IMR-90 (cell line): ENCODE results near the gene SDK1. TPM values are rescaled to one million over a fixed set of nuclear protein-coding genes. Genes with fewer than 3 reads are reported as not detected.

Experiments
- ATAC-seq: fragments of 200-7000 bp; cut with Tn5 transposase; 2 replicates; pipeline ENCODE4 v1.9.1; 2020; ENCODE audit warnings: low read depth, mild to moderate bottlenecking, moderate library complexity
- BruUV-seq: library from RNA; stranded (reverse); fragments of 400-500 nt; replicated peaks from 2 replicates; lab custom pipeline; 2021; lab: Mats Ljungman, UMichigan
- CTCF ChIA-PET: fragments of 300-600 bp; formaldehyde crosslinking; extraction: SDS; loops from one replicate; lab custom pipeline; 2021; ENCODE audit warnings: antibody characterized with exemption; lab: Yijun Ruan, JAX
- POLR2A ChIA-PET: fragments of 300-600 bp; sonication (Branson Sonifier 250); formaldehyde crosslinking; loops from one replicate; lab custom pipeline; 2022; ENCODE audit warnings: antibody characterized with exemption; ENCODE audit not compliant: unreplicated experiment; lab: Charles Lee
- DNase-seq: peaks from one replicate; pipeline ENCODE4 v3.0.0; 2013
- H2AFZ ChIP-seq: replicated peaks from 2 replicates; pipeline ENCODE3; 2013; ENCODE audit warnings: low read length, mild to moderate bottlenecking; ENCODE audit not compliant: poor library complexity
- H2AK5ac ChIP-seq: 2 replicates; pipeline ENCODE4 v1.6.1; 2013; ENCODE audit warnings: low read depth, low read length, inconsistent platforms
- H2AK9ac ChIP-seq: replicated peaks from 2 replicates; pipeline ENCODE3; 2013; ENCODE audit warnings: mild to moderate bottlenecking, low read depth, low read length, moderate library complexity; ENCODE audit not compliant: poor library complexity
- H2BK120ac ChIP-seq: 2 replicates; pipeline ENCODE4 v1.6.1; 2013; ENCODE audit warnings: low read depth, low read length, inconsistent platforms
- H2BK15ac ChIP-seq: 3 replicates; pipeline ENCODE4 v1.6.1; 2013; ENCODE audit warnings: low read depth, low read length, inconsistent platforms
- H2BK20ac ChIP-seq: 2 replicates; pipeline ENCODE4 v1.6.1; 2013; ENCODE audit warnings: low read depth, mild to moderate bottlenecking, inconsistent platforms, low read length, moderate library complexity
- H2BK5ac ChIP-seq: 2 replicates; pipeline ENCODE4 v1.6.1; 2013; ENCODE audit warnings: mild to moderate bottlenecking, low read depth, low read length, inconsistent platforms; ENCODE audit not compliant: poor library complexity, severe bottlenecking
- H3K14ac ChIP-seq: replicated peaks from 2 replicates; pipeline ENCODE4 v1.6.1; 2013; ENCODE audit warnings: low read depth, low read length, inconsistent platforms
- H3K18ac ChIP-seq: 2 replicates; pipeline ENCODE4 v1.6.1; 2013; ENCODE audit warnings: low read depth, low read length, control low read depth
- H3K23ac ChIP-seq: 2 replicates; pipeline ENCODE4 v1.6.1; 2013; ENCODE audit warnings: low read depth, low read length, inconsistent platforms
- H3K27ac ChIP-seq: 2 replicates; pipeline ENCODE4 v1.5.1; 2013; ENCODE audit warnings: mild to moderate bottlenecking, control low read depth, low read length; ENCODE audit not compliant: insufficient read depth
- H3K27me3 ChIP-seq: 2 replicates; pipeline ENCODE4 v1.6.1; 2013; ENCODE audit warnings: low read length; ENCODE audit not compliant: control insufficient read depth, insufficient read depth
- H3K36me3 ChIP-seq: 2 replicates; pipeline ENCODE4 v1.6.1; 2013; ENCODE audit warnings: low read length, mixed read lengths; ENCODE audit not compliant: control insufficient read depth, insufficient read depth
- H3K4ac ChIP-seq: 2 replicates; pipeline ENCODE4 v1.6.1; 2013; ENCODE audit warnings: low read depth, low read length, inconsistent platforms
- H3K4me1 ChIP-seq: 2 replicates; pipeline ENCODE4 v1.6.1; 2013; ENCODE audit warnings: low read length, mixed read lengths; ENCODE audit not compliant: control insufficient read depth, insufficient read depth
- H3K4me2 ChIP-seq: 2 replicates; pipeline ENCODE4 v1.6.1; 2013; ENCODE audit warnings: low read depth, mild to moderate bottlenecking, control low read depth, low read length, moderate library complexity
- H3K4me3 ChIP-seq: 2 replicates; pipeline ENCODE4 v1.5.1; 2013; ENCODE audit warnings: low read depth, mild to moderate bottlenecking, control low read depth, low read length, moderate library complexity; ENCODE audit not compliant: insufficient read depth
- H3K56ac ChIP-seq: 2 replicates; pipeline ENCODE4 v1.6.1; 2013; ENCODE audit warnings: low read length, inconsistent platforms; ENCODE audit not compliant: insufficient read depth; ENCODE audit errors: extremely low read depth
- H3K79me1 ChIP-seq, 2 experiments: 2 replicates each; pipeline ENCODE4 v1.6.1; 2013; ENCODE audit warnings: low read length in 2 of 2, inconsistent platforms in 1 of 2, low read depth in 1 of 2
- H3K9ac ChIP-seq: 2 replicates; pipeline ENCODE4 v1.6.1; 2013; ENCODE audit warnings: low read depth, low read length, control low read depth
- H3K9me1 ChIP-seq: 2 replicates; pipeline ENCODE4 v1.6.1; 2013; ENCODE audit warnings: low read length, inconsistent platforms; ENCODE audit not compliant: insufficient read depth
- H3K9me3 ChIP-seq: 2 replicates; pipeline ENCODE4 v1.6.1; 2013; ENCODE audit warnings: low read length; ENCODE audit not compliant: control insufficient read depth, insufficient read depth
- H4K20me1 ChIP-seq: 2 replicates; pipeline ENCODE4 v1.6.1; 2013; ENCODE audit warnings: low read length, inconsistent platforms; ENCODE audit not compliant: insufficient read depth
- H4K5ac ChIP-seq: 2 replicates; pipeline ENCODE4 v1.6.1; 2013; ENCODE audit warnings: mild to moderate bottlenecking, low read depth, low read length, control low read depth
- H4K8ac ChIP-seq, 2 experiments: 2 replicates each; pipeline ENCODE4 v1.6.1; 2013; ENCODE audit warnings: low read depth in 2 of 2, low read length in 2 of 2, control low read depth in 1 of 2, inconsistent platforms in 1 of 2
- H4K91ac ChIP-seq: 2 replicates; pipeline ENCODE4 v1.6.1; 2013; ENCODE audit warnings: low read depth, low read length, inconsistent platforms; ENCODE audit not compliant: insufficient read depth
- BHLHE40 ChIP-seq: fragments of 150-350 bp; IDR thresholded peaks from 2 replicates; pipeline ENCODE4 v1.6.1; 2016; ENCODE audit warnings: mild to moderate bottlenecking, low read depth, low read length
- CHD1 ChIP-seq: IDR thresholded peaks from 2 replicates; pipeline ENCODE4 v1.6.1; 2012; ENCODE audit warnings: low read depth, low read length, improper control_type of control experiment
- FOS ChIP-seq: fragments of 150-350 bp; IDR thresholded peaks from 2 replicates; pipeline ENCODE4 v1.6.1; 2016; ENCODE audit warnings: low read depth, low read length
- NFE2L2 ChIP-seq: fragments of 150-350 bp; IDR thresholded peaks from 2 replicates; pipeline ENCODE4 v1.6.1; 2016; ENCODE audit warnings: low read depth, mild to moderate bottlenecking, low read length
- POLR2A ChIP-seq: IDR thresholded peaks from 2 replicates; pipeline ENCODE4 v1.6.1; 2012; ENCODE audit warnings: mild to moderate bottlenecking, low read depth, low read length
- RAD21 ChIP-seq: IDR thresholded peaks from 2 replicates; pipeline ENCODE4 v1.6.1; 2012; ENCODE audit warnings: low read length, improper control_type of control experiment
- RCOR1 ChIP-seq: IDR thresholded peaks from 2 replicates; pipeline ENCODE4 v1.6.1; 2012; ENCODE audit warnings: mild to moderate bottlenecking, low read length, improper control_type of control experiment; ENCODE audit not compliant: insufficient replicate concordance
- RFX5 ChIP-seq: IDR thresholded peaks from 2 replicates; pipeline ENCODE4 v1.8.0; 2012; ENCODE audit warnings: low read depth, mild to moderate bottlenecking, low read length, moderate library complexity
- WGBS, 2 experiments: methylation state at CpG; one replicate each; pipeline versions ENCODE4 v1.1.5 to v1.1.7; 2013; ENCODE audit warnings: missing lambda C conversion rate in 2 of 2; ENCODE audit not compliant: insufficient read length in 1 of 2; ENCODE audit errors: extremely low coverage in 2 of 2; 5-methylcytosine and 5-hydroxymethylcytosine counted together
- dilution Hi-C: fragments of 300-500 bp; cut with HindIII; formaldehyde crosslinking; loops from one replicate; pipeline ENCODE4 v1.14.3; 2018; ENCODE audit warnings: low sequenced_read_pairs; ENCODE audit not compliant: unreplicated experiment
- in situ Hi-C: fragments of 300-500 bp; cut with MboI; formaldehyde crosslinking; loops from 3 replicates; pipeline ENCODE4 v1.14.3; 2019; ENCODE audit warnings: low sequenced_read_pairs, inconsistent platforms, mixed read lengths
- intact Hi-C: fragments of 100-400 bp; cut with micrococcal nuclease; formaldehyde crosslinking; loops from 2 replicates; pipeline ENCODE4 v1.10.0; 2022
- polyA plus RNA-seq, 3 experiments: library from polyadenylated mRNA; depleted of rRNA; stranded (reverse); fragments of >200 nt; gene quantifications; 2 replicates each; pipeline ENCODE4 v1.2.3, GENCODE V29; 2012; ENCODE audit warnings: low replicate concordance in 1 of 3
- total RNA-seq: library from RNA; depleted of rRNA; stranded (reverse); fragments of >200 nt; gene quantifications from 2 replicates; pipeline ENCODE4 v1.2.3, GENCODE V29; 2012
- TF ChIP-seq, protein P1 (sequence below): fragments of 150-350 bp; IDR thresholded peaks from 2 replicates; pipeline ENCODE4 v1.6.1; 2017; ENCODE audit warnings: mild to moderate bottlenecking, antibody characterized with exemption, low read length, low read depth
- TF ChIP-seq, protein P2 (sequence below): conservative IDR thresholded peaks from 2 replicates; pipeline ENCODE4 v1.5.1; 2012; ENCODE audit warnings: mild to moderate bottlenecking, low read depth, low read length, improper control_type of control experiment
- TF ChIP-seq, protein P3 (sequence below): fragments of 150-350 bp; IDR thresholded peaks from 2 replicates; pipeline ENCODE4 v1.6.1; 2016; ENCODE audit warnings: low read depth, mild to moderate bottlenecking, low read length, moderate library complexity, borderline replicate concordance

Gene SDK1
- total and polyA plus RNA-seq, 2 of the 4 experiments (the other 2 are of a cell fraction): 1.5 to 1.6 TPM

DNA sequence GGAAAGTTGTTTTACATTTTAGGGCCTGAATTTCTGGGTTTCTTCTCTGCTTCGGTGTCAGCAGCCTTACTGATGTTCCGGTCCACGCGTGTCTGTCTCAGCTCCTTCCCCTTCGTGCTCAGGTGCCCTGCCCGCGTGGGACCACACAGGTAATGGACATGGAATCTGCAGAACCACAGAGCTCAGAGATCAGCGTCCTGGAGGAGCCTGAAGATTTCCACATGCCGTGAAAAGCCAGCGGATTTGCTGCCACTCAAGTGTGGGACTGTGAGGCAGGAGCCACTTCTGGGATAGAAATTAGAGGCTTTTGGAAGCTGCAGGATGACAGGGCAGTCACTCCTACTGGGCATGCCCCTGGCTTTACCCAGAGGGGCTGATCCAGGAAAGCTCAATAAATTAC is 714.9 kb downstream of the SDK1 start:
- POLR2A ChIA-PET: no interaction called here
- H3K27ac ChIP-seq: no peak overlapping the region
- peaks cover 24% of the 10 kb centered on the region for H3K9me3 ChIP-seq

More for the DNA sequence above, 714.9 kb downstream of the SDK1 start:
- in situ Hi-C loops (no loop called here), intact Hi-C loops (no loop called here), dilution Hi-C loops (no loop called here)
- no peak overlapping the region for H2BK5ac ChIP-seq
- no peaks in the 10 kb centered on the region for H3K4me1 ChIP-seq
- BruUV-seq: no TSS peak
- H3K4me3 ChIP-seq: no peak overlapping the region
- no peak overlapping the region for H2AK5ac ChIP-seq
- CTCF ChIA-PET: no interaction called here
- H4K8ac ChIP-seq: no peak overlapping the region
- H3K9ac ChIP-seq: no peak overlapping the region
- no peak overlapping the region for H2AK9ac ChIP-seq
- no peaks in the 10 kb centered on the region for H3K36me3 ChIP-seq
- no peak overlapping the region for H3K4ac ChIP-seq
- H3K4me2 ChIP-seq: no peak overlapping the region
- TF ChIP-seq FOS (no peak), CHD1 (no peak), RCOR1 (no peak), NFE2L2 (no peak), RFX5 (no peak), RAD21 (no peak), BHLHE40 (no peak), POLR2A (no peak)
- TF ChIP-seq, protein P1, sequence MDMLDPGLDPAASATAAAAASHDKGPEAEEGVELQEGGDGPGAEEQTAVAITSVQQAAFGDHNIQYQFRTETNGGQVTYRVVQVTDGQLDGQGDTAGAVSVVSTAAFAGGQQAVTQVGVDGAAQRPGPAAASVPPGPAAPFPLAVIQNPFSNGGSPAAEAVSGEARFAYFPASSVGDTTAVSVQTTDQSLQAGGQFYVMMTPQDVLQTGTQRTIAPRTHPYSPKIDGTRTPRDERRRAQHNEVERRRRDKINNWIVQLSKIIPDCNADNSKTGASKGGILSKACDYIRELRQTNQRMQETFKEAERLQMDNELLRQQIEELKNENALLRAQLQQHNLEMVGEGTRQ: no peak
- TF ChIP-seq, protein P2, sequence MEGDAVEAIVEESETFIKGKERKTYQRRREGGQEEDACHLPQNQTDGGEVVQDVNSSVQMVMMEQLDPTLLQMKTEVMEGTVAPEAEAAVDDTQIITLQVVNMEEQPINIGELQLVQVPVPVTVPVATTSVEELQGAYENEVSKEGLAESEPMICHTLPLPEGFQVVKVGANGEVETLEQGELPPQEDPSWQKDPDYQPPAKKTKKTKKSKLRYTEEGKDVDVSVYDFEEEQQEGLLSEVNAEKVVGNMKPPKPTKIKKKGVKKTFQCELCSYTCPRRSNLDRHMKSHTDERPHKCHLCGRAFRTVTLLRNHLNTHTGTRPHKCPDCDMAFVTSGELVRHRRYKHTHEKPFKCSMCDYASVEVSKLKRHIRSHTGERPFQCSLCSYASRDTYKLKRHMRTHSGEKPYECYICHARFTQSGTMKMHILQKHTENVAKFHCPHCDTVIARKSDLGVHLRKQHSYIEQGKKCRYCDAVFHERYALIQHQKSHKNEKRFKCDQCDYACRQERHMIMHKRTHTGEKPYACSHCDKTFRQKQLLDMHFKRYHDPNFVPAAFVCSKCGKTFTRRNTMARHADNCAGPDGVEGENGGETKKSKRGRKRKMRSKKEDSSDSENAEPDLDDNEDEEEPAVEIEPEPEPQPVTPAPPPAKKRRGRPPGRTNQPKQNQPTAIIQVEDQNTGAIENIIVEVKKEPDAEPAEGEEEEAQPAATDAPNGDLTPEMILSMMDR: no peak
- TF ChIP-seq, protein P3, sequence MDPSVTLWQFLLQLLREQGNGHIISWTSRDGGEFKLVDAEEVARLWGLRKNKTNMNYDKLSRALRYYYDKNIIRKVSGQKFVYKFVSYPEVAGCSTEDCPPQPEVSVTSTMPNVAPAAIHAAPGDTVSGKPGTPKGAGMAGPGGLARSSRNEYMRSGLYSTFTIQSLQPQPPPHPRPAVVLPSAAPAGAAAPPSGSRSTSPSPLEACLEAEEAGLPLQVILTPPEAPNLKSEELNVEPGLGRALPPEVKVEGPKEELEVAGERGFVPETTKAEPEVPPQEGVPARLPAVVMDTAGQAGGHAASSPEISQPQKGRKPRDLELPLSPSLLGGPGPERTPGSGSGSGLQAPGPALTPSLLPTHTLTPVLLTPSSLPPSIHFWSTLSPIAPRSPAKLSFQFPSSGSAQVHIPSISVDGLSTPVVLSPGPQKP: no peak
- H4K91ac ChIP-seq: no peak overlapping the region
- H3K18ac ChIP-seq: no peak overlapping the region
- no peaks in the 10 kb centered on the region for H3K27me3 ChIP-seq
- ATAC-seq: no peak
- H4K20me1 ChIP-seq: no peaks in the 10 kb centered on the region
- DNase-seq: no peak
- H4K5ac ChIP-seq: no peak overlapping the region
- no peak overlapping the region for H2BK120ac ChIP-seq
- no peak overlapping the region for H3K56ac ChIP-seq
- no peak overlapping the region for H2BK15ac ChIP-seq
- no peak overlapping the region for H3K23ac ChIP-seq
- no peaks in the 10 kb centered on the region for H3K9me1 ChIP-seq
- WGBS, 2 experiments: 100% methylated on average over 6 of the region's 10 CpGs; no CpG with 5 or more reads in 1 of the 2 experiments
- no peaks in the 10 kb centered on the region for H3K79me1 ChIP-seq
- H2BK20ac ChIP-seq: no peak overlapping the region
- no peak overlapping the region for H3K14ac ChIP-seq
- H2AFZ ChIP-seq: no peak overlapping the region
